Sigmoid colon (tissue), 4 donors: Measurements from ENCODE around the gene SNAP47.

Experiments
- EP300 ChIP-seq, 4 donors: sonication (generic); formaldehyde crosslinking; IDR thresholded peaks; one replicate each; pipeline ENCODE4 v1.6.1; 2017; ENCODE audit warnings: antibody characterized with exemption in 4 of 4
- POLR2A ChIP-seq, 2 donors: fragments of 450-650 bp; IDR thresholded peaks; one replicate each; pipeline ENCODE4 v1.6.1; 2016; ENCODE audit warnings: antibody characterized with exemption in 2 of 2, mild to moderate bottlenecking in 2 of 2, moderate library complexity in 2 of 2
- TF ChIP-seq, protein P1 (sequence below), 4 experiments: fragments of 450-650 bp in 3 of 4; fragments of 200-600 bp in 1 of 4; IDR thresholded peaks; one replicate each; pipeline ENCODE4 v1.5.1; 2016 to 2019; ENCODE audit warnings: antibody characterized with exemption in 4 of 4, mild to moderate bottlenecking in 3 of 4, moderate library complexity in 2 of 4

DNA sequence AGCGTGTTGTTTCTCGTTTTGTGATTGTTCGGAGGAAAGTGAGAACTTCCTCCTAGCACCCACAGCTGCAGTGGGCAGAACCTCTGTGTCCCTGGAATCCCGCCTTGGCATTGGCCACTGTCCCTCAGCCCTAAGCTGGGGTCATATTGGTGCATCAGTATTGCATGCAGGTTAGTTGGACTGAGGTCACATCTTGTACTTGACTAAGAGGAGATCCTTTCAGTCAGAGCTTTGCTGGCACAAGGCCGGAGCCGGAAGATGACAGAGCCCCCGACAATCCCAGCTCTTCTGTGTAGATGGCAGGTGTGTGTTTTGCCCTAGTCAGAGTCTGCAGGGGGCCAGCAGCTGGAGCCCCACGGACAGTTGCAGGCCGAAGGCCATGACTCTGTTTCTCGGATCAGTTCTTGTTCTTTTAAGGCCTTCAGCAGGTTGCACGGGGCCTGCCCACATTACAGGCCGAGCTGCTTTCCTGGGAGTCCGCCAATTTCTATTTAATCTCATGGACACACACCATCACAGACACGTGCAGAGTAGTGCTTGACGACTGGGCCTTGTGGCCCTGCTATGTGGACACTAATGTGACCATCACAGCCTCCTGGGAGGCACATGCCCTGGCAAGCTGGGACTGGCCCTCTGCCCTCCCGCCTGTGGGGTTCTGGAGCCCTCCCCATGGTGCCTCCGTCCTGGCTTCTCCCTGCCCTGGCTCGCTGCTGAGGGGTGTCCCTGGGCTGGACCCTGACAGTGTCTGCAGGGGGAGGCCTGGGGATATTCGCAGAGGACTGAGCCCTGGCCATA, 14.9 kb downstream of the SNAP47 start:
- TF ChIP-seq POLR2A (IDR thresholded peaks at IDR 0.05) = no peak
- TF ChIP-seq EP300 (IDR thresholded peaks at IDR 0.05) = peak in 1 of 4 donors; percentile 11
- TF ChIP-seq, protein P1, sequence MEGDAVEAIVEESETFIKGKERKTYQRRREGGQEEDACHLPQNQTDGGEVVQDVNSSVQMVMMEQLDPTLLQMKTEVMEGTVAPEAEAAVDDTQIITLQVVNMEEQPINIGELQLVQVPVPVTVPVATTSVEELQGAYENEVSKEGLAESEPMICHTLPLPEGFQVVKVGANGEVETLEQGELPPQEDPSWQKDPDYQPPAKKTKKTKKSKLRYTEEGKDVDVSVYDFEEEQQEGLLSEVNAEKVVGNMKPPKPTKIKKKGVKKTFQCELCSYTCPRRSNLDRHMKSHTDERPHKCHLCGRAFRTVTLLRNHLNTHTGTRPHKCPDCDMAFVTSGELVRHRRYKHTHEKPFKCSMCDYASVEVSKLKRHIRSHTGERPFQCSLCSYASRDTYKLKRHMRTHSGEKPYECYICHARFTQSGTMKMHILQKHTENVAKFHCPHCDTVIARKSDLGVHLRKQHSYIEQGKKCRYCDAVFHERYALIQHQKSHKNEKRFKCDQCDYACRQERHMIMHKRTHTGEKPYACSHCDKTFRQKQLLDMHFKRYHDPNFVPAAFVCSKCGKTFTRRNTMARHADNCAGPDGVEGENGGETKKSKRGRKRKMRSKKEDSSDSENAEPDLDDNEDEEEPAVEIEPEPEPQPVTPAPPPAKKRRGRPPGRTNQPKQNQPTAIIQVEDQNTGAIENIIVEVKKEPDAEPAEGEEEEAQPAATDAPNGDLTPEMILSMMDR (IDR thresholded peaks at IDR 0.05) = no peak
